ENCODE results near the gene SLC25A21.

SLC25A21 gene

DNA sequence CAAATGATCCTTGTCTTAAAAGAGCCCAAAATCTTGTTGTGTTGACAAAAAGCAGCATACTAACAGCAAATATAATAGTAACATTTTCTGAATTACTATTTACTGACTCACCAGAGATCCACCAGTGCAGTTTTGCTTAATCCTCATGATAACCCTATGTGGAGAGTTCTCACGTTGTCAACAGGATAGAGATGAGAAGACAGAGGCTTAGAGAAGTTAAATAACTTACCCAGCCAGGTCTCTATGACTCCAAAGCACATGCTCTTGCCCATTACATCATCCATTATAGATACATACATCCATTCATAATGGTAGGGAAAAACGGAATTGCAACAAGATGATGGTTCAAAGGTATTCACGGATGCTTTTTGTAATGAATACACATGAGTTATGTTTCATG lies 398.8 kb downstream of the SLC25A21 start:
- H3K4me3 ChIP-seq (ENCODE audit: low read depth, low read length) = no peak overlapping the region
- TF ChIP-seq, protein P1, sequence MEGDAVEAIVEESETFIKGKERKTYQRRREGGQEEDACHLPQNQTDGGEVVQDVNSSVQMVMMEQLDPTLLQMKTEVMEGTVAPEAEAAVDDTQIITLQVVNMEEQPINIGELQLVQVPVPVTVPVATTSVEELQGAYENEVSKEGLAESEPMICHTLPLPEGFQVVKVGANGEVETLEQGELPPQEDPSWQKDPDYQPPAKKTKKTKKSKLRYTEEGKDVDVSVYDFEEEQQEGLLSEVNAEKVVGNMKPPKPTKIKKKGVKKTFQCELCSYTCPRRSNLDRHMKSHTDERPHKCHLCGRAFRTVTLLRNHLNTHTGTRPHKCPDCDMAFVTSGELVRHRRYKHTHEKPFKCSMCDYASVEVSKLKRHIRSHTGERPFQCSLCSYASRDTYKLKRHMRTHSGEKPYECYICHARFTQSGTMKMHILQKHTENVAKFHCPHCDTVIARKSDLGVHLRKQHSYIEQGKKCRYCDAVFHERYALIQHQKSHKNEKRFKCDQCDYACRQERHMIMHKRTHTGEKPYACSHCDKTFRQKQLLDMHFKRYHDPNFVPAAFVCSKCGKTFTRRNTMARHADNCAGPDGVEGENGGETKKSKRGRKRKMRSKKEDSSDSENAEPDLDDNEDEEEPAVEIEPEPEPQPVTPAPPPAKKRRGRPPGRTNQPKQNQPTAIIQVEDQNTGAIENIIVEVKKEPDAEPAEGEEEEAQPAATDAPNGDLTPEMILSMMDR (IDR thresholded peaks at IDR 0.05; ENCODE audit: low read depth, low read length, missing control alignments) = no peak
- no peak for DNase-seq (ENCODE audit: low read depth)
- in situ Hi-C loops (cut with HindIII; ENCODE audit: low sequenced_read_pairs) = no loop called here

DNA sequence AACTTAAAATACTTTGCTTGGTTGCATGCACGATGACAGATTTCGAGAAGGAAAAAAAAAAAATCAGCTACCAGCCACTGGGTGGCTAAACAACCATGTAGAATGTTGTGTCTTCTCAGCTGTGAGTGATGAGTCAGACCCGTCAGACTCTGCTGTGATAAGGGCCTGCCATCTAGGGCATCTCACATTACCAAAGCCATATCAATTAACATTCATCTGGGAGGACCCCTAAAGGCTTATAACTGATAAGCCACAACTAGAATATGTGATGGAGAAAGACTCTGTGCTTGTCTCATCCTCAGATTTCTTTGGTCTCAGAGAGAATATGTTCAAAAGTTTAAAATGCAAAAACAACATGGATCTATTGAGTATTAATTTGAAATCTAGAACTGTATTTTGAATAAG lies 399.3 kb downstream of the SLC25A21 start:
- TF ChIP-seq, protein P1 (IDR thresholded peaks at IDR 0.05; ENCODE audit: low read depth, low read length, missing control alignments) = no peak
- H3K4me3 ChIP-seq (ENCODE audit: low read depth, low read length) = no peak overlapping the region
- in situ Hi-C loops (cut with HindIII; ENCODE audit: low sequenced_read_pairs) = no loop called here
- no peak for DNase-seq (ENCODE audit: low read depth)

DNA sequence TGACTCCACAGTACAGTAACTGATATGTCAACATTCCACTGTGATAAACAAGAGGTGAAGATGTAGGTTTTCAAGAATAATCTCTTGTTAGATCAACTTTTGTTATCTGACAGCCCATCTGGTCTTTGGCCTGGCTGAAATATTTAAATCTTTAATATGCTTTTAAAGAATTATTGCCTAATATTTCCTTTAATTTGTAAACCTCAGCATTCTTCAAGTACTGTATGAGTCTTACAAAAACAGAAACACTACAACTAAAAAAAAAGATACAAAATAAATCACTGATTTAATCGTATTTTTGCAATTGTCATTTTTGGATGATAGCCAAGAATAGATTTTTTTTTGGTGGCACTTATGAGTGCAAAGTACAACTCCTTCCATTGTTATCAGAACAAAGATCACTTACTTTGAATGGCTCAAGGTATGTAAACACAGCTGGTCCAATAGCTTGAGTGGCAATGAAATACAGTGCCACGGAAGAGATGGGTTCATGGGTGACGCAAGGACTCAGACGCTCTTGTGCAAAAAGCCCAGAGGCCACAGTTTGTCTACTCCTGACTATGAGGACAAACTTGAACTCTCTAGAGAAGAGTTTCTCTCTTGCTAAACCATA lies 401.3 kb downstream of the SLC25A21 start:
- in situ Hi-C loops (cut with HindIII; ENCODE audit: low sequenced_read_pairs) = no loop called here
- no peak for DNase-seq (ENCODE audit: low read depth)
- TF ChIP-seq, protein P1 (IDR thresholded peaks at IDR 0.05; ENCODE audit: low read depth, low read length, missing control alignments) = no peak
- no peak overlapping the region for H3K4me3 ChIP-seq (ENCODE audit: low read depth, low read length)

DNA sequence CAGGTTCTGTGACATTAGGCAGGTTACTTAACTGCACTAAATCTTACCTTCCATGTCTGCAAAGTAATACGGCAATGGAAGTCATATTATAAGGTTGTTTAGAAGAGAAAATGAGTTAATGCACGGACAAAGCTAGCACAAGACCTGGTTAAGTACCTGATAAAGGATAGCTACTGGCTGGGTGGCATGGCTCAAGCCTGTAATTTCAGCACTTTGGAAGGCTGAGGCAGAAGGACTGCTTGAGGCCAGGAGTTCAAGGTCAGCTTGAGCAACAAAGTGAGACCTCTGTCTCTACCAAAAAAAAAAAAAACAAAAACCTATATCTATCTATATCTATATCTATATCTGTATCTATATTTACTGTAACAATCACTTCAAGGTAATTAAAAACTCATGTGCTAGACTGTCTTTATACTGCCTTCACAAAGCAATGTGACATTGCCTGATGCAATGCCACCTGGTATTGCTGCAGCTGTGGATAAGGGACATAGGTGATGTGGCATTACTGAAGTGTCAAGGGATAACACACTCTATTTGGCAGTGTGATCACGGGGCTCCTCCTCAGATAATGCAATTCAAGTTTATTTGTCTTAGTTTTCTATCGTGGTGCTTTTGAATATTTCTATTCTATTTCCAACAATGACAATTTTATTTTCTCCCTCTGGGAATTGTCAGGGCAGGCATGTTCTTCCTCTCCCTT lies 403.6 kb downstream of the SLC25A21 start:
- no peak overlapping the region for H3K4me3 ChIP-seq (ENCODE audit: low read depth, low read length)
- TF ChIP-seq, protein P1 (IDR thresholded peaks at IDR 0.05; ENCODE audit: low read depth, low read length, missing control alignments) = no peak
- in situ Hi-C loops (cut with HindIII; ENCODE audit: low sequenced_read_pairs) = no loop called here
- DNase-seq (ENCODE audit: low read depth) = no peak

DNA sequence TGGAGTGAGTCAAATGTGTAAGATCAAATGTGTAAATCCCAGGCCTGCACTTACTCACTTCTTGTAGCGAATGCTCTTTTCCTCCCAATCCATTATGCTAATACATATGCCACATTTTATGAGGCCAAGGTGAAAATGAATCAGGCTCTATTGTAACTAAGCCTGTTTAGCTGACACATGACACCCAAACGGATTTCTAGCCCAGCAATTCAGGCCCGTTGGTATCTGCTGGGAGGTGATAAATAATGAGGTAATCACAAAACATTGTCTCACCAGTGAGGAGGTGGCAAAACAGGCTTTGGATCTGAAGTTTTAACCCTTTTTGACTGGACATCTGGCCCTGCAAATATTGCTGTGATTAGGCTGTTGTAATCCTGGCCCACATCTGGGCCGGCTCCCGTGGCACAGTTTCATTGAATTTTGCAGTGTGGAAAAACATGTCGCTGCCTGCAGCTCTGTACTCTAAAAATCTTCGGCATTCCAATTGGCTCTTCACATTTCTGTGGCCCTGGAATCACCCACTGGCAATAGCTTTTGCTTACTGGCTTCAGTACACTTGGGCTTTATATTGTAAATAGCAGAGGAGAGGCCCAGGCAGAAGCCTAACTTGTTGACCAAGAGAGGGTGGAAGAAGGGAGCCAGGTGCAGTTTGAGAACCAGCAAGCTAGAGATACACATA lies 404.7 kb downstream of the SLC25A21 start:
- in situ Hi-C loops (cut with HindIII; ENCODE audit: low sequenced_read_pairs) = no loop called here
- H3K4me3 ChIP-seq (ENCODE audit: low read depth, low read length) = no peak overlapping the region
- TF ChIP-seq, protein P1 (IDR thresholded peaks at IDR 0.05; ENCODE audit: low read depth, low read length, missing control alignments) = no peak

DNA sequence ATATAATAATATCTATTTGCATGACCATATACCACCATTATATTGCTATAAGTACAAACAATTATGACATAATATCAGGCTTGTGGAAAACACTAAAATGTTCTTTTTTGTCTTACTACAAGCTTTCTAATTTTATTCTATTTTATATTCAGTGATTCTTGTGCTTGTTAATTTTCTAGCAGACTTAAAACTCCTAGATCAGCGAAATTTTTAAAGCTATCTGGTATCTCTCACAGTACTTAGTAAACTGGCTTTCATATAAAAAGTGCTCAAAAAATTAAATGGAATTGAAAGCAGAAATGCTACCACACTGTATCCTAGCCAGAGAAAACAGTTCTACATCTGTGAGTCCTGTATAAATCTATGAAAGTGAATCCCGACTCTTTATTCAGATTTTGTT lies 405.4 kb downstream of the SLC25A21 start:
- TF ChIP-seq, protein P1 (IDR thresholded peaks at IDR 0.05; ENCODE audit: low read depth, low read length, missing control alignments) = no peak
- in situ Hi-C loops (cut with HindIII; ENCODE audit: low sequenced_read_pairs) = no loop called here
- no peak for DNase-seq (ENCODE audit: low read depth)
- no peak overlapping the region for H3K4me3 ChIP-seq (ENCODE audit: low read depth, low read length)

More for the DNA sequence above, 404.7 kb downstream of the SLC25A21 start:
- DNase-seq (ENCODE audit: low read depth) = no peak

Data from astrocyte of the cerebellum (primary cell).